AG04449 (cell line): ENCODE results near the gene TFPT.
"Not testable (repeated sequence)": the region's sequence is repeated elsewhere in the genome, so short reads cannot be mapped to it uniquely, and the experiment has no call there.

Source experiments
- CTCF ChIA-PET: fragments of 350-600 bp; formaldehyde crosslinking; extraction: SDS; loops from one replicate; lab custom pipeline; 2021; ENCODE audit warnings: antibody characterized with exemption; lab: Yijun Ruan, JAX
- POLR2A ChIA-PET: fragments of 400-600, 350-600 bp; formaldehyde crosslinking; extraction: SDS; loops from one replicate; lab custom pipeline; 2020; ENCODE audit warnings: antibody characterized with exemption, inconsistent platforms; lab: Yijun Ruan, JAX
- DNase-seq: peaks from one replicate; pipeline ENCODE4 v3.0.0-alpha.2; 2010; ENCODE audit warnings: low read depth, low spot score
- H3K4me3 ChIP-seq: 2 replicates; pipeline ENCODE4 v1.5.1; 2011; ENCODE audit warnings: low read depth, mild to moderate bottlenecking, control low read depth, low read length
- TF ChIP-seq, protein P1 (sequence below): IDR thresholded peaks from one replicate; pipeline ENCODE4 v1.5.1; 2011; ENCODE audit warnings: mild to moderate bottlenecking, moderate library complexity, low read length, control low read depth, inconsistent platforms; ENCODE audit not compliant: insufficient read depth; ENCODE audit errors: missing control alignments

The TFPT gene

DNA sequence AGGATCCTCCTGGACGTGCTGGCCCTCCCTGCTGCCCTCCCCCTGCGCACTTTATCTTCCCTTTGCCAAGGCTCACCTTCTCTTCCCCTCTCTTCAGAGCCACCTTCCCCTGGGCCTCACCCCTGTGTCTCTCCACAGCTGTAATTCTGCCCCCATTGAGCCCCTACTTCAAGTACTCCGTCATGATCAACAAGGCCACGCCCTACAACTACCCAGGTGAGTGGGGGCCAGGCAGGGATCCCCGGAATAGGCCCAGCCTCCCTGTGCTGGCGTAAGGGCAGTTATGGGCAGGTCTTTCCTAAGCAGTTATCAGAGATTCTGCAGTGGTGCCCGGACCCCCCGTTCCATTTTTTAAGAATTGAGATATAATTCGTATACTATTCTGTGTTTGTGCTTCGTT is 9.7 kb downstream of the TFPT start:
- POLR2A ChIA-PET: interaction anchor here (0.6 to 1.0 kb wide), 2 partner anchors 9 to 363 kb away, joined by 3 read pairs; partner anchors contain the start of genes PRPF31 and TFPT
- TF ChIP-seq, protein P1, sequence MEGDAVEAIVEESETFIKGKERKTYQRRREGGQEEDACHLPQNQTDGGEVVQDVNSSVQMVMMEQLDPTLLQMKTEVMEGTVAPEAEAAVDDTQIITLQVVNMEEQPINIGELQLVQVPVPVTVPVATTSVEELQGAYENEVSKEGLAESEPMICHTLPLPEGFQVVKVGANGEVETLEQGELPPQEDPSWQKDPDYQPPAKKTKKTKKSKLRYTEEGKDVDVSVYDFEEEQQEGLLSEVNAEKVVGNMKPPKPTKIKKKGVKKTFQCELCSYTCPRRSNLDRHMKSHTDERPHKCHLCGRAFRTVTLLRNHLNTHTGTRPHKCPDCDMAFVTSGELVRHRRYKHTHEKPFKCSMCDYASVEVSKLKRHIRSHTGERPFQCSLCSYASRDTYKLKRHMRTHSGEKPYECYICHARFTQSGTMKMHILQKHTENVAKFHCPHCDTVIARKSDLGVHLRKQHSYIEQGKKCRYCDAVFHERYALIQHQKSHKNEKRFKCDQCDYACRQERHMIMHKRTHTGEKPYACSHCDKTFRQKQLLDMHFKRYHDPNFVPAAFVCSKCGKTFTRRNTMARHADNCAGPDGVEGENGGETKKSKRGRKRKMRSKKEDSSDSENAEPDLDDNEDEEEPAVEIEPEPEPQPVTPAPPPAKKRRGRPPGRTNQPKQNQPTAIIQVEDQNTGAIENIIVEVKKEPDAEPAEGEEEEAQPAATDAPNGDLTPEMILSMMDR: no peak
- no peak for DNase-seq
- H3K4me3 ChIP-seq: no peak overlapping the region
- CTCF ChIA-PET: no interaction called here

DNA sequence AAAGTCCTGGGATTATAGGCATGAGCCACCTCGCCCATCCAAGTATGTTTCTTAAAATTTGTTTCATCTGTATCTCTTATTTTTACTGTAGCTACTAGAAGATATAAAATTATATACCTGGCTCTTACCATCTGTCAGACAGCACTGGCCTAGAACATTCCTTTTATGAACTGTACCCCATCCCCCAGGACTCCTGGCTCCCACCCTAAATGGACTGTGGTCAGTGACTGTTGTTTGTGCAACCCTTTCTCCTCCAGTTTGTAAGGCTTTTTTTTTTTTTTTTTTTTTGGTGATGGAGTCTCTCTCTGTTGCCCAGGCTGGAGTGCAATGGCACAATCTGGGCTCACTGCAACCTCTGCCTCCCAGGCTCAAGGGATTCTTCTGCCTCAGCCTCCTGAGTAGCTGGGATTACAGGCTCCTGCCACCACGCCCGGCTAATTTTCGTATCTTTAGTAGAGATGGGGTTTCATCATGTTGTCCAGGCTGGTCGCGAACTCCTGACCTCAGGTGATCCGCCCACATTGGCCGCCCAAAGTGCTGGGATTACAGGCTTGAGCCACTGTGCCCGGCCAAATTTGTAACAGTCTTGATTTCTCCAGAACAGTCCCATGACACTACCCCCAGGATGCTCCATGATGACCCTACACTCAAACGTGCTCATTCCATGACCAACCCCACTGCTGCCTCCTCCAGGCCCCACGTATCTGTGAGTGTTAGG is 10.3 kb downstream of the TFPT start:
- POLR2A ChIA-PET: no interaction called here
- DNase-seq: no peak
- TF ChIP-seq, protein P1: no peak
- no peak overlapping the region for H3K4me3 ChIP-seq
- CTCF ChIA-PET: no interaction called here

DNA sequence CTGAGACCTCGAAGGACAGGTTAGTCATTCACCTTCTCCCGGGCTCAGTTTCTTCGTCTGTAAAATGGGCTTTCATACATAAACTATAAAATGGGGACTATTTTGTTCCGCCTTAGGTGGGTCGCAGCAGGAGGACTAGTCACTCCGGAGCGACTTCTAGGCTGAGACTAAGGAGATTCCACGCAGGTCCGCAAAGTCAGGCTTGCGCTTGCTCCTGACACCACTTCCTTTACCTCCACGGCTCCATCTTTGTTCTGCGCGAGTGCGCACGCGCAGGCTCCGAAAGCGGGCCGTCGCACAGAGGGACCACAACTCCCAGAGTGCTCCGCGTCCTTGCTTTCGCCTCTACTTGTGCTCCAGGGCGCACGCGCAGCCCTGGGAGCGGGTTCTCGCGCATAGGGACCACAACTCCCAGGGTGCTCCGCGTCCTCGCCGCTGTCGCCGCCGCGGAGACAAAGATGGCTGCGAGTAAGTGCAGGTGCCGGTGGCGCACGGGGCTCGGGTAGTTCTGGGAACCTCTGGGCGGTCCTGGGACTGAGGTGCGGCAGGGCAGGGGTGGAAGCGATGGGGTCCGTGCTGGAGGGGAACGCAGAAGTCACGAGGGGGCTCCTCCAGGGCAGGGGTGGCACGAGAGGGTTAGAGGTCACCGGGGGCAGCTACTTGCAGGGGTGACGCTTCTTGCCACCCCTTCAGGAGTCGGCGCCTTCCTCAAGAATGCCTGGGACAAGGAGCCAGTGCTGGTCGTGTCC is 12.9 kb downstream of the TFPT start, which contains the start of gene NDUFA3:
Gene NDUFA3 (plus strand): TSS at position 435 of the 749 bp plus-strand sequence. CDS start 24 bp downstream, at position 459.
- CTCF ChIA-PET: interaction anchor here (0.6 to 1.1 kb wide), 2 partner anchors 79 to 115 kb away, joined by 3 read pairs; no protein-coding TSS in a partner anchor
- TF ChIP-seq, protein P1: no peak
- POLR2A ChIA-PET: interaction anchor here (0.6 to 1.3 kb wide), 2 partner anchors 12 to 13 kb away, joined by 5 to 8 read pairs; partner anchors contain the start of genes PRPF31 and TFPT
- H3K4me3 ChIP-seq: peak within 1 kb of the TSS; percentile 91
- peak; percentile 80 for DNase-seq

DNA sequence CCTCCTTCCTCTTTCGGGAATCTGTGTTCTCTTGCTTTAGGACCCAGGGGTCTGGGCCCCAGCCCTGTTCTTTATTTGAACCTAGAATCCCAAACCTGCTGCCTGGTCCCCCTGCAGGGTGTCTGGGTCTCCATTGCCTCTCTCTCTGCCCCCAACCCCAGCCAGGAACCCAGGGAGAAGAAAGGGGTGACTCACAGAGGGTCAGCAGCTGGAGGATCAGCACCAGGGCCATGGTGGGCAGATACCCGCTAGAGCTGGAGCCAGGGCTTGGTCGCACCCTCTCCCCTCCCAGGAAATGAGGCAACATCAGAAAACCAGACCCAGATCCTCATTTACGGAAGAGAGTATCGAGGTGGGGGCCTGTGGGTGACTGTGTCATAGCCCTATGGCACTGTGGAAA is 14.9 kb downstream of the TFPT start, which contains the start of gene OSCAR:
Gene OSCAR (minus strand): TSS at position 243 of the 400 bp plus-strand sequence. CDS start 11 bp downstream, at position 232.
- ChIA-PET CTCF (no interaction called here), POLR2A (no interaction called here)
- no peak within 1 kb of the TSS for H3K4me3 ChIP-seq
- TF ChIP-seq, protein P1: no peak
- DNase-seq: no peak

DNA sequence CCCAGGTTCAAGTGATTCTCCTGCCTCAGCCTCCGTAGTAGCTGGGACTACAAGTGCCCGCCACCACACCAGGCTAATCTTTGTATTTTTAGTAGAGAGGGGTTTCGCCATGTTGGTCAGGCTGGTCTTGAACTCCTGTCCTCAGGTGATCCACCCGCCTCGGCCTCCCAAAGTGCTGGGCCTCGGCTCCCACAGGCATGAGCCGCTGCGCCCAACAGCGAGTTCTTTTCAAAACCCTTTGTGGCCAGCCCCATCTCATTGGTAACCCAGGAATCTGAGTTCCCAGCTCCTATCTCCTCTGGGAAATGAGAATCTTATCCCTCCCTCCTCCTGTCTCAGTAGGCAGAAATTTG is 15.6 kb downstream of the TFPT start:
- H3K4me3 ChIP-seq, DNase-seq, POLR2A ChIA-PET, CTCF ChIA-PET: not testable (repeated sequence)

DNA sequence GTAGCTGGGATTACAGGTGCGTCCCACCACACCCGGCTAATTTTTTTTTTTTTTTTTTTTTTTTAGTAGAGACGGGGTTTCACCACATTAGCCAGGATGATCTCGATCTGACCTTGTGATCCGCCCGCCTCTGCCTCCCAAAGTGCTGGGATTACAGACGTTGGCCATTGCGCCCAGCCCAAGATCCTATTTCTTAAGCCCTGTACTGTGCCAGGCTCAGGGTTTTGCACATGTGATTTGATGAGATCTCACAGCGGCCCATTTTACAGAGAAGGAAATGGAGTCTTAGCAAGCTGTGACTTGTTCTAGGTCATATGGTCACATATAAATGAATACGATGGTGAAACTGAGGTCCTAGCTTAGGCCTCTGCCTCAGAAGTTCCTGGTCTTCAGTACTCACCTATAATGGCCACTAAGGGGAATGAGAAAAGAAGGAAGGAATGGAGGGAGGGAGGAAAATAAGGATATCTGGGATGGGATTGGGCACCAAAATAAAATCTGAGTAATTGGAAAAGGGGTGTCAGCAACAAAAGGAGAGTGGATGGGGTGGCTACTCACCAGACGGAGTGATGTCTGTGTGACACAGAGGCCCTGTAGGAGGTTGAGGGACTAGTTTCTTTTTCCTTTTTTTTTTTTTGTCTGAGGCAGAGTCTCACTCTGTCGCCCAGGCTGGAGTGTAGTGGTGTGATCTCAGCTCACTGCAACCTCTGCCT is 16.1 kb downstream of the TFPT start:
- POLR2A ChIA-PET: no interaction called here
- H3K4me3 ChIP-seq: no peak overlapping the region
- DNase-seq: no peak
- TF ChIP-seq, protein P1: no peak
- CTCF ChIA-PET: no interaction called here
